ENCODE results near the gene ACP7. TPM values are rescaled to one million over a fixed set of nuclear protein-coding genes. Genes with fewer than 3 reads are reported as not detected.

ACP7 gene
- total and polyA plus RNA-seq, 2 of the 8 experiments (the other 6 are each of a cell fraction or from before 2014, with no cell fraction given), result 0.27 to 0.50 TPM

GRCh38 chr19:39059302-39059701 is 24.9 kb upstream of the ACP7 start:
- Histone ChIP-seq H3K18ac (ENCODE audit: extremely low read depth, low read length) (no peak overlapping the region), H3K27me3 (replicated peaks in 1 of 4; ENCODE audit: control insufficient read depth in 3 of 4, extremely low read depth in 1 of 4, insufficient read depth in 3 of 4, low read length in 3 of 4) (no peaks in the 10 kb centered on the region), H3K4ac (replicated peaks; ENCODE audit: insufficient read length, low read depth, low read length) (no peak overlapping the region), H2AFZ (ENCODE audit: low read length) (no peak overlapping the region), H4K5ac (ENCODE audit: insufficient read length, low read depth, low read length) (no peak overlapping the region), H3K79me1 (ENCODE audit: low read depth, low read length) (no peaks in the 10 kb centered on the region), H3K23me2 (ENCODE audit: low read depth, low read length) (no peaks in the 10 kb centered on the region; the same call in 1 of the 2 replicates), H3K14ac (ENCODE audit: insufficient read length) (no peak overlapping the region), H3K56ac (replicated peaks; ENCODE audit: insufficient read length, low read depth, low read length) (no peak overlapping the region), H3K4me1 (replicated peaks in 1 of 4; ENCODE audit: control insufficient read depth in 3 of 4, insufficient read depth in 4 of 4, low read length in 3 of 4) (no peaks in the 10 kb centered on the region), H2BK120ac (replicated peaks; ENCODE audit: low read depth, low read length) (no peak overlapping the region), H2BK12ac (ENCODE audit: low read depth, low read length) (no peak overlapping the region), H4K20me1 (replicated peaks in 1 of 2; ENCODE audit: control insufficient read depth in 1 of 2, insufficient read depth in 2 of 2, low read length in 2 of 2) (no peaks in the 10 kb centered on the region), H4K8ac (ENCODE audit: extremely low read depth, insufficient read depth, low read length) (no peak overlapping the region), H3K27ac (ENCODE audit: low read depth, low read length) (no peak overlapping the region), H4K91ac (replicated peaks; ENCODE audit: insufficient read length, low read length) (no peak overlapping the region), H3K4me2 (ENCODE audit: insufficient read depth in 1 of 2, low read depth in 2 of 2, low read length in 2 of 2) (no peak overlapping the region), H2AK5ac (ENCODE audit: low read depth, low read length) (no peak overlapping the region), H3K23ac (ENCODE audit: insufficient read length) (no peak overlapping the region), H2BK15ac (ENCODE audit: low read length) (no peak overlapping the region), H2BK5ac (ENCODE audit: low read depth, low read length) (no peak overlapping the region), H3K79me2 (ENCODE audit: control insufficient read depth in 1 of 2, insufficient read depth in 2 of 2, low read length in 2 of 2) (no peaks in the 10 kb centered on the region), H3K36me3 (ENCODE audit: control insufficient read depth in 2 of 4, insufficient read depth in 4 of 4, low read length in 3 of 4) (no peaks in the 10 kb centered on the region), H3K9me3 (ENCODE audit: insufficient read depth in 2 of 2, low read depth in 1 of 2, low read length in 1 of 2) (no peaks in the 10 kb centered on the region), H3K9ac (replicated peaks in 1 of 4; ENCODE audit: extremely low read depth in 1 of 4, low read depth in 3 of 4, low read length in 3 of 4) (no peak overlapping the region), H3K4me3 (ENCODE audit: extremely low read depth in 1 of 4, insufficient read depth in 2 of 4, low read depth in 3 of 4, low read length in 4 of 4) (no peak overlapping the region), H2BK20ac (ENCODE audit: low read length) (no peak overlapping the region)
- DNase-seq (ENCODE audit: low read depth in 1 of 2, low spot score in 2 of 2) (no peak), FAIRE-seq (no peak)
- ChIA-PET CTCF (ENCODE audit: partially characterized antibody) (interaction anchor here (0.8 kb wide), 1 partner anchor 24 kb away, joined by 3 read pairs; no protein-coding TSS in a partner anchor), POLR2A (ENCODE audit: partially characterized antibody) (no interaction called here)
- TF ChIP-seq BCL11A (IDR thresholded peaks at IDR 0.05; ENCODE audit: low read depth in 2 of 2, low read length in 2 of 2) (no peak), TEAD4 (IDR thresholded peaks at IDR 0.05; ENCODE audit: low read depth, low read length) (no peak), SIX5 (IDR thresholded peaks at IDR 0.05; ENCODE audit: low read depth, low read length) (no peak), TBP (IDR thresholded peaks at IDR 0.05; ENCODE audit: low read depth, low read length) (no peak)
